Epithelial cell of umbilical artery (primary cell): ENCODE results near the gene INTS11. TPM values are rescaled to one million over a fixed set of nuclear protein-coding genes. Genes with fewer than 3 reads are reported as not detected.

Experiments used
- total RNA-seq: library from RNA; depleted of rRNA; stranded (reverse); fragments of >200 nt; gene quantifications from 2 replicates; pipeline ENCODE4 v1.2.3, GENCODE V29; 2014

Gene INTS11
- total RNA-seq: 41.3 and 52.6 TPM in 2 replicates

GRCh38 chr1:1324524-1325287, at the start of gene INTS11, which contains the start of gene CPTP:
INTS11 (minus strand) TSS chr1:1324660; CDS start chr1:1324608, 52 bp downstream.
CPTP (plus strand) TSS chr1:1324802; CDS start chr1:1326911, 2,109 bp downstream.

GRCh38 chr1:1358433-1359271, 34.2 kb upstream of the INTS11 start, which contains the start of gene MXRA8:
MXRA8 (minus strand) TSS chr1:1358555; CDS start chr1:1358504, 51 bp downstream.

GRCh38 chr1:1349256-1350012, 25.0 kb upstream of the INTS11 start, which contains the start of gene DVL1:
DVL1 (minus strand) TSS chr1:1349418; CDS start chr1:1349065, 353 bp downstream.

GRCh38 chr1:1331068-1331965, 6.9 kb upstream of the INTS11 start, which contains the start of gene TAS1R3:
TAS1R3 (plus strand) TSS chr1:1331280; CDS start chr1:1331346, 66 bp downstream.

GRCh38 chr1:1307923-1308755, 16.3 kb downstream of the INTS11 start, which contains the start of the genes ACAP3 and PUSL1:
ACAP3 (minus strand) TSS chr1:1307930; CDS start chr1:1307815, 115 bp downstream.
PUSL1 (plus strand) TSS chr1:1308597; CDS start chr1:1308644, 47 bp downstream.

GRCh38 chr1:1273512-1274298, 50.8 kb downstream of the INTS11 start, which contains the start of gene UBE2J2:
UBE2J2 (minus strand) TSS chr1:1273854; CDS start chr1:1267992, 5,862 bp downstream.

Other genes with a start within 250 kb of the INTS11 start
- 5.2 and 5.9 TPM in 2 replicates for gene C1orf159, start 208.6 kb downstream of the INTS11 start, total RNA-seq
- gene TTLL10, start 150.8 kb downstream of the INTS11 start, total RNA-seq: not detected in 2 replicates
- not detected in 2 replicates for gene TNFRSF18, start 118.1 kb downstream of the INTS11 start, total RNA-seq
- gene TNFRSF4, start 110.5 kb downstream of the INTS11 start, total RNA-seq: 0.61 and 0.65 TPM in 2 replicates
- gene SDF4, start 92.7 kb downstream of the INTS11 start, total RNA-seq: 78.0 and 108 TPM in 2 replicates
- 20.8 and 35.1 TPM in 2 replicates for gene B3GALT6, start 92.4 kb downstream of the INTS11 start, total RNA-seq
- 0.32 and 0.76 TPM in 2 replicates for gene C1QTNF12, start 77.9 kb downstream of the INTS11 start, total RNA-seq
- 41.3 and 52.3 TPM in 2 replicates for gene UBE2J2, start 50.8 kb downstream of the INTS11 start, total RNA-seq
- gene SCNN1D, start 44.2 kb downstream of the INTS11 start, total RNA-seq: 0.32 and 0.46 TPM in 2 replicates
- 13.1 and 23.1 TPM in 2 replicates for gene ACAP3, start 16.7 kb downstream of the INTS11 start, total RNA-seq
- 15.5 and 17.2 TPM in 2 replicates for gene PUSL1, start 16.1 kb downstream of the INTS11 start, total RNA-seq
- gene CPTP, start 142 bp upstream of the INTS11 start, total RNA-seq: 9.0 and 11.4 TPM in 2 replicates
- under 0.01 and 0.30 TPM in 2 replicates for gene TAS1R3, start 6.6 kb upstream of the INTS11 start, total RNA-seq
- gene DVL1, start 24.8 kb upstream of the INTS11 start, total RNA-seq: 39.2 and 48.4 TPM in 2 replicates
- 1.6 and 2.1 TPM in 2 replicates for gene MXRA8, start 33.9 kb upstream of the INTS11 start, total RNA-seq
- gene AURKAIP1, start 50.5 kb upstream of the INTS11 start, total RNA-seq: 113 and 146 TPM in 2 replicates
- gene CCNL2, start 74.7 kb upstream of the INTS11 start, total RNA-seq: 82.2 and 111 TPM in 2 replicates
- gene MRPL20, start 82.6 kb upstream of the INTS11 start, total RNA-seq: 122 and 126 TPM in 2 replicates
- gene ANKRD65, start 96.6 kb upstream of the INTS11 start, total RNA-seq: under 0.01 TPM in 1 of 2 replicates, not detected in the other
- gene VWA1, start 111.0 kb upstream of the INTS11 start, total RNA-seq: 0.91 and 1.6 TPM in 2 replicates
- gene ATAD3C, start 125.0 kb upstream of the INTS11 start, total RNA-seq: not detected in 2 replicates
- 28.1 and 28.3 TPM in 2 replicates for gene ATAD3B, start 147.1 kb upstream of the INTS11 start, total RNA-seq
- gene ATAD3A, start 187.5 kb upstream of the INTS11 start, total RNA-seq: 39.5 and 49.0 TPM in 2 replicates
- gene TMEM240, start 216.0 kb upstream of the INTS11 start, total RNA-seq: 2.9 and 4.1 TPM in 2 replicates